ENCODE measurements around the gene PARD6A.

PARD6A gene, protein sequence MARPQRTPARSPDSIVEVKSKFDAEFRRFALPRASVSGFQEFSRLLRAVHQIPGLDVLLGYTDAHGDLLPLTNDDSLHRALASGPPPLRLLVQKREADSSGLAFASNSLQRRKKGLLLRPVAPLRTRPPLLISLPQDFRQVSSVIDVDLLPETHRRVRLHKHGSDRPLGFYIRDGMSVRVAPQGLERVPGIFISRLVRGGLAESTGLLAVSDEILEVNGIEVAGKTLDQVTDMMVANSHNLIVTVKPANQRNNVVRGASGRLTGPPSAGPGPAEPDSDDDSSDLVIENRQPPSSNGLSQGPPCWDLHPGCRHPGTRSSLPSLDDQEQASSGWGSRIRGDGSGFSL

DNA sequence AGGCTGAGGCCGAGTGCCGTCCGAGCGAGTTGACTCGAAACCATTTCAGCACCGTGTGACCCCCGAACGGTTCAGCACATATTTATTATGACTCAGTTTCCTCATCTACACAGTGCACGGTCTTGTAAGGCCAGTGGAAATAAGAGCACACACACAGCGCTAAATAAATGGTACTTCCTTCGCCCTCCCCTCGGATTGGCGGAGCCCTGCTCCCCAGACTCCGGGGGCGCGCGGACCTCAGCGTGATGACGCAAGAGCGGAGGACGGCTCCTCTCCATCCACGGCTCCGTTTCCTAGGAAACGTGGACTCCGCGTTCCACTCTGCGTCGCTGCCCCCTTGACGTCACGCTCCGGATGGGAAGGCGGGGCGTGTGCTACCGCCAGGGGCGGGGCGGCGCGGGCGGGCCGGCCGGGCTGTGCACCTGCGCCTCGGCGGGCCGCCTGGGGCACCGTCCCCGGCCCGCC lies at the start of gene PARD6A:
Gene PARD6A, plus strand, starts transcription at position 397 of the 465 bp plus-strand sequence. CDS start 79 bp downstream, outside the sequence.
- peak; percentile 95 for DNase-seq

DNA sequence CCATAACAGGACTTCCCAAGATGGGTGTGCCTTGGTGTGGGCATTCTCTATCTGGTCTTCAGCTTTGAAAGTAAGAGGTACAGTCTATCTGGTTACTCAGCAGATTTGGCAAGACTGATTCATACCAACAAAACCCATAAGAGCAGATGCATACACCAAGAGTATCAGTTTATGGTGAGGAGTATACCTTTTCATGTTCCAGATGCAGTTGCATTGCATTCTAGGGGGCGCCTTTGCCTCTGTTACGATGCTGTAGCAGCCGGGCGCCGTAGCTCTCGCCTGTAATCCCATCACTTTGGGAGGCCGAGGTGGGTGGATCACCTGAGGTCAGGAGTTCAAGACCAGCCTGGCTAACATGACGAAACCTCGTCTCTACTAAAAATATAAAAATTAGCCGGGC lies 47.0 kb upstream of the PARD6A start:
- no peak for DNase-seq

DNA sequence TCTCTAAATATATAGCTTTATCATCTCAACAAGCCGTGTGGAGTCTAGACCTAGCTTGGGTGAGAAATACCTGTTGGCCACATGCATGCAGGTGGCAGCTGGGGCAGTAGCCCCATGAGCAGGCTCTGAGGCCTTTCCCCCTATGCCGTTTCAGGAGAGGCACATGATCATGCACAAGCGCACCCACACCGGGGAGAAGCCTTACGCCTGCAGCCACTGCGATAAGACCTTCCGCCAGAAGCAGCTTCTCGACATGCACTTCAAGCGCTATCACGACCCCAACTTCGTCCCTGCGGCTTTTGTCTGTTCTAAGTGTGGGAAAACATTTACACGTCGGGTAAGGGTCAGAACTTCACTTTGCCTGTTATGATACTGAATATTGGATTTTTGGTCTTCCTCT lies 32.5 kb upstream of the PARD6A start:
- DNase-seq: no peak

DNA sequence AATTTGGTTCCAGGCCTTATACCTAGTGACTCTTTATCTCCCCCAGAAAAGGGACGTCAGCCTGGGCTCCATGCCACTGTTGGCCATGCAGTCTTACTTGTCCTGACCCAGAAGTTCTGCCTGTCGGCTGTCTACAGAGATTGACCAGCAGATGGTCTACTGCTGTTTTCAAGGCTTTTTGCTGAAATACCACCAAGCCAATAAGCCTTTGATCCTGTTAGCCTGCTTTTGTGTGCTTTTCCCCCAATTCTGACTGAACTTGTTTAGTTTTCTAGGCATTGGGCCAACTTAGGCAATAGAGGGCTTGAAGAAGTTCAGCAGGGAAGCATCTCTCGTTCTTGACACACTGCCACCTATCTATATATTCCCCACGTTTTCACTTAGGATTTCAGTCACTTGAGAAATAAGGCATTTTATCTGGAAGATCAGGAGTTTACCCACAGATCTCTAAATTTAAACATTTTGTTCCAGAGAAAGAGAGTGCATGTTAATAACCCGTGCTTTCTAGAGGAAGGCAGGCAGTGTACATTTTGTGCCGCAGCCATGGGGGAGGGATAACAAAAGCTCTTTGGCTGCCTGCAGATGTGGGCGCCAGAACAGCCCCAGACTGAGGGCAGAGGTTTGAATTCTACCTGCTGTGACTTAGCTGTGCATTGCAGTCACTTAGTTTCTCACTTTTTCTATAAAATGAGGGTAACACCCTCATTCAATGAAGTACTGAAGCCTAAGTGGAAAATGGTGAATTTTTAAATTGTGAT lies 28.2 kb upstream of the PARD6A start:
- no peak for DNase-seq

DNA sequence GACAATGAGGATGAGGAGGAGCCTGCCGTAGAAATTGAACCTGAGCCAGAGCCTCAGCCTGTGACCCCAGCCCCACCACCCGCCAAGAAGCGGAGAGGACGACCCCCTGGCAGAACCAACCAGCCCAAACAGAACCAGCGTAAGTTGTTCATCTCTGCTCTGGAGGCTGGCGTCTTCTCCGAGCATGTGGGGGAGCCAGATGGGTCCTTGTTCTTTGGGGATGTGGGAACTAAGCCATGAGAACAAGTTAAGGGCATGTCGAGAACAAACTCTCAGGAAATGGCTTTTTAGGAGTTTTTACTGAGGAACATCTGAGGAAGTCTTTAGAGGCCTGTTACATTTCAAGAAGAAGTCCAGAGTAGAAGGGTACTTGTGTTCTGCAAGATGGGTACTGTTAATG lies 24.0 kb upstream of the PARD6A start:
- DNase-seq: no peak

DNA sequence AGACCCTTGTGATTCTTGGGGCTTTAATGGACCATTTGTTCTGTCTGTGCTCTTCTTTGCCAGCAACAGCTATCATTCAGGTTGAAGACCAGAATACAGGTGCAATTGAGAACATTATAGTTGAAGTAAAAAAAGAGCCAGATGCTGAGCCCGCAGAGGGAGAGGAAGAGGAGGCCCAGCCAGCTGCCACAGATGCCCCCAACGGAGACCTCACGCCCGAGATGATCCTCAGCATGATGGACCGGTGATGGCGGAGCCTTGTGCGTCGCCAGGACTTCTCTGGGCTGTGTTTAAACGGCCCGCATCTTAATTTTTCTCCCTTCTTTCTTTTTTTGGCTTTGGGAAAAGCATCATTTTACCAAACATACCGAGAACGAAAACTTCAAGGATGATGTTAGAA lies 23.1 kb upstream of the PARD6A start:
- DNase-seq: no peak

DNA sequence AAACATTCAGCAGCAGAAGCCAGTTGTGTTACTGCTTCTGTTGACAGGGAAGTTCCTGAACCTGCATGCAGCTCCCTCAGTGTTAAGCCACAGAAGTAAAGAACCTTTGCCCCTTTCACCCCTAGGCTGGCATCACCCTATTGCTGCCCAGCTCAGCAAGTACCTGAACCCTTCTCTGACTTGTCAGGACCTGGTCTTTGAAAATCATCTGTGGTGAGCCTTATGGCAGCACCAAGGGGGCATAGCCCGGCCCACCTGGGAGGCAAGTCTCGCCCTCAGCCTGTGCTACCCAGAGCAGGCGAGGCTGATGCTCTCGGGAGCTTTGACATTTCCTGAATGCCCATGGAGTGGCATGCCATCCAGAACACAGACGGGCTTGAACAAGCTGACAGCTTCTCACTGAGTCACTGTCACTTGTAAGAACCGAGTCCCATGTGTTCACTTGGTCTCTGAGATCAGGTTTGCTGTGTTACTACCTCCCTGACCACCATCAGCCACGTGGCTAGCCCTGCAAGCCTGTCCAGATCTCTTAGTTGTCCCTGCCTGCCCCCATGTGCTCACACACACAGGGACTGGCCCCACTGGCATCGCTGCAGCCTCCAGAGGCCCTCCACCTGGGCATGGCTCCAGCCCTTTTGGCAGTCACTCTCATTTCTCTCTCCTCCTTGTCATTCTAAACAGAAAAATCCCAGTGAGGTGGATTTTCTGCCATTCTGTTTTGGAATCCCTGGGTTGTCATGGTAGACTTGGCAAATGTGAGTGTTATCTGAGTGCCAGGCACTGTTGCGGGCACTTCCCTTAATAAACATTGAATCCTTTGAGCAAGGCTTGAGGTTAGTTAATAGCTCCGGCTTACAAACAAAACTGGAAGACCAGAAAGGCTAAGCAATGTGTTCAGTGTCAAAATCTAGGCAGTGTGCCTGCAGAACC lies 18.7 kb upstream of the PARD6A start:
- DNase-seq: no peak

DNA sequence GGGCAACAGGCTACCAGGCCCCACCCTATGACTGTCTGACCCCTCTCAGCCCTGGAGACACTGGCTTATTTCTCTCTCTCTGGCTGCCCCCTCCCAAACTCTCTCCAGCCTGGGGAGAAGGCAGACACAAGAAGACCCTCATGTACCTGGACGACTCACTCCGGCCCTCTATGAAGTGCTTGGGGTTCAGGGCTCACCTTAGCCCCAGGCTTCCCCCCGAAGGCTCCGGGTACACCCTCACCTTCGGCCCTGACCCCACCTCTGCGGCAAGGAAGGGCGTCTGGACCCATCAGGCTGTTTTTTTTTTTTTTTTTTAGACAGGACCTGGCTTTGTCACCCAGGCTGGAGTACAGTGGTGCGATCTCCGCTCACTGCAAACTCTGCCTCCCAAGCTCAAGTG lies 16.7 kb upstream of the PARD6A start:
- no peak for DNase-seq

DNA sequence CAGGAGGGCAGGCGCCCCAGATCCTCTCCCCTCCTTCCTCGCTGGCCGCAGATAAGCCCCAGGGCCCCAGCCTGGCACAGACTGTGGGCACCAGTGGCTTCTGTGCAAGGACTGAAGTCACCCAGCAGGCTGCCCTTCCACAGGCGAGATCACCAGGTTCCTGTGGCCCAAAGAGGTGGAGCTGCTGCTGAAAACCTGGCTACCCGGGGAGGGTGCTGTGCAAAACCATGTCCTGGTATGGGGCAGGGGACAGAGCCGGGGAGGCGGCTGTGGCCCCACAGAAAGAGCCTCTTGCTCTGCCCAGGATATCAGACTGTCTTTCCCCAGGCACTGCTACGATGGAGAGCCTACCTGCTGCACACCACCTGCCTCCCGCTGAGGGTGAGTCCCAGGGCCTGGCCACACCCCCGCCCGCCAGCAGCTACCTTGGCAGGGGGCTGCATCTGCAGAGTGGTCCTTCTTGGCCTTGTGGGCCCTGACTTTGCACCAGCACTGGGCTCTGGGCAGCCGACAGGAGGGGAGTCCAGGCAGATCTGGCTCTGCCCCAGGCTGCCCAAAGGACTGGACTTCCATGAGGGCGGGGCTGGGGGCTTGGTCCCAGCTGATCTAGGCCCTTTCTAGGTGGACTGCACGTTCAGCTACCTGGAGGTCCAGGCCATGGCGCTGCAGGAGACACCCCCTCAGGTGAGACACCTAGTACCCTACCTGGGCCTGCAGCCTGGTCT lies 15.2 kb upstream of the PARD6A start:
- DNase-seq: peak; percentile 15

DNA sequence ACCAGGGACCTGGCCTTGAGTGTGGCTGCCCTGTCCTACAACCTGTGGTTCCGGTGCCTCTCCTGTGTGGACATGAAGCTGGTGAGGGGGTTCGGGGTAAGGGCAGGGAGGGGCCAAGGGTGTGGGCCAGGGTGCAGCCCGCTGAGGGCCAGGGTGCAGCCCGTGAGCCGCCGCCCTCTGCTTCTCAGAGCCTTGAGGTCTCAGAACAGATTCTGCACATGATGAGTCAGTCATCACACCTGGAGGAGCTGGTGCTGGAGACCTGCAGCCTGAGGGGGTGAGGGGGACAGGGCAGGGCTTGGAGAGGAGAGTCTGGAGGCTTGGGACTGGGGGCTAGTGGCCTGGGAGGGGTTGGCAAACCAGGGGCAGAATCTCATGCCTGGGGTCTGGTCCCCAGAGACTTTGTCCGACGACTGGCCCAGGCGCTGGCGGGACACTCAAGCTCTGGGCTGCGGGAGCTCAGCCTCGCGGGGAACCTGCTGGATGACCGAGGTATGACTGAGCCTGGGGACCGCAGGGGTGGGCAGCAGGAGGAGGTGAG lies 13.6 kb upstream of the PARD6A start:
- no peak for DNase-seq

DNA sequence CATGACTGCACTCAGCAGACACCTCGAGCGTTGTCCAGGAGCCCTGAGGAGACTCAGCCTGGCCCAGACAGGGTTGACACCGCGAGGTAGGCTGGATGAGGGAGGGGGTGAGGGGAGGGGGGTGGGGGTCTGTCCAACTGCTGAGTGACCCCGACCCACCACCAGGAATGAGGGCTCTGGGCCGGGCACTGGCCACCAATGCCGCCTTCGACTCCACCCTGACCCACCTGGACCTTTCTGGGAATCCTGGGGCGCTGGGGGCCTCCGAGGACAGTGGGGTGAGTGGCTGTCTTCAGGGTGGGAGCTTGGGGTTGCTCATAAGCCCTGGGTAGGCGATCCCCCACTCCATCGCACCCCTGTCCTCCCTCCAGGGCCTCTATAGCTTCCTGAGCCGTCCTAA lies 13.1 kb upstream of the PARD6A start:
- DNase-seq: no peak

DNA sequence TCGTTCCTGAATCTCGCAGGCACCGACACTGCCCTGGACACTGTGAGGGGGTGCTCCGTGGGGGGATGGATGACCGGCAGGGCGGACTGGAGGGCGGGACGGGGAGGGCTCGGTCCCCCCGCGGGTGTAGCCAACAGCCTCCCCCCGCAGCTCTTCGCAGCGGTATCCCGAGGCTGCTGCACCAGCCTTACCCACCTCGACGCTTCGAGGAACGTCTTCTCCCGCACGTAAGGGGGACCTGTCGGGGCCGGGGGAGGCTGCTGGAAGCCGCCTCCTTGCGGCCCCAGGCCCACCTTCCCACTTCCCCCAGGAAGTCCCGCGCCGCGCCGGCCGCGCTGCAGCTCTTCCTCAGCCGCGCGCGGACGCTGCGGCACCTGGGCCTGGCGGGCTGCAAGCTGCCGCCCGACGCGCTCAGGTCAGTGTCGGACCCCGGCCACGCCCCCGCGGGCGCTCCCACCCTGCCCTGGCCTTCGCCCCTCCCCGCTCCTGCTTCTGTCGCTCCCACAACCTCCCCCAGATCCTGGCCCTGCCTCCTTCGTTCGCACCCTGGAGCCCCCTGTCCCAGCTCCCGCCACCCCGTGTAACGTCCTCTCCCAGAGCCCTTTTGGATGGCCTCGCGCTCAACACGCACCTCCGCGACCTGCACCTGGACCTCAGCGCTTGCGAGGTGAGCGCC lies 12.5 kb upstream of the PARD6A start:
- DNase-seq: no peak

DNA sequence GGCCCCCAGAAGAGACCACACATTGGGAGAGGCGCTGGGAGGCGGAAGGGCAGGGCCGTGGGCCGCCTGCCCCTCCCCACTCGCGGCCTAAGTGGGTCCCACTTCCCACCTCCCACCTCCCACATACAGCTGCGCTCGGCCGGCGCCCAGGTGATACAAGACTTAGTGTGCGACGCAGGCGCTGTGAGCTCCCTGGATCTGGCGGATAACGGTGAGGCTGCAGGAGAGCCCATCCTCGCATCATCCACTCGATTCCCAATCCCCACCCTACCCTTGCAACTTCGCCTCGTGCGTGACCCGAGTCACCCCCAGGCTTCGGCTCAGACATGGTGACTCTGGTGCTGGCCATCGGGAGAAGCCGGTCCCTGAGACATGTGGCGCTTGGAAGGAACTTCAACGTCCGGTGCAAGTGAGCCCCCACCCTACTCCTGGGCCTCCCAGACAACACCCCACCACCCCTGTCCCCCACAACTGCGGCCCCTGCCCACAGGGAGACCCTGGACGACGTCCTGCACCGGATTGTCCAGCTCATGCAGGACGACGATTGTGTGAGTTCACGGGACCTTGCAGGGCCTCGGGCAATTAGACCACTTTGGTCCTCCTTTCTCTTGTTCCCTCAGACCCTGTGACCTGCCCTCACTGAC lies 11.9 kb upstream of the PARD6A start:
- no peak for DNase-seq

DNA sequence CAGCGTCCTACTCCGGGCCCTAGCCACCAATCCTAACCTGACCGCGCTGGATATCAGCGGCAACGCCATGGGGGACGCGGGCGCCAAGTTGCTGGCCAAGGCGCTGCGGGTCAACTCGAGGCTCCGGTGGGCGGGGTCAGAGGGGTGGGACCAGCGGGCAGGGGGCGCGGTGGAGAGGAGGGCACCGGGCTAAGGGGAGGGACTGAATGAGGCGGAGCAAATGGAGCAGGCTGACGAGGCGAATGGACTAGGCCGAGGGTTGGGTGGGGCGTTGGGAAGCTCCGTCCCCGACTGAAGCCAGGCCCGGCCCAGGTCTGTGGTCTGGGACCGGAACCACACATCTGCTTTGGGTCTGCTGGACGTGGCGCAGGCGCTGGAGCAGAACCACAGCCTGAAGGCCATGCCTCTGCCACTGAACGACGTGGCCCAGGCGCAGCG lies 11.2 kb upstream of the PARD6A start:
- DNase-seq: no peak

DNA sequence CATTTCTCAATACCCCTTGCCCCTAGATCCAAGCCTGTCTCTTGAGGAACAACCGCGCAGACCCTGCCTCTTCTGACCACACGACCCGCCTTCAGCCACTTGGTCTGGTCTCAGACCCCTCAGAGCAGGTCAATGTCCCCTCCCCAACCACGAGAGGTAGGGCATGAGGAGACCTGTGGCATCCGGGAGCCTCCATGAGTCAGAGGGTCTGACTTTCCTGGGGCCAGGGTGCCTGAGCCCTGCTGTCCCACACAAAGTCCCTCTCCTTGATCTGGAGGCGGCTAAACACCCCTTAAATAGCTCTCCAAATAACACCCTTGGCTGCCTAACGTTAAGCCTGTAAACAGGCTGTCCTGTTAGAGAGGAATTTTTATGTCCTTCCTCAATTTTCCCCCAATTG lies 10.7 kb upstream of the PARD6A start:
- no peak for DNase-seq

DNA sequence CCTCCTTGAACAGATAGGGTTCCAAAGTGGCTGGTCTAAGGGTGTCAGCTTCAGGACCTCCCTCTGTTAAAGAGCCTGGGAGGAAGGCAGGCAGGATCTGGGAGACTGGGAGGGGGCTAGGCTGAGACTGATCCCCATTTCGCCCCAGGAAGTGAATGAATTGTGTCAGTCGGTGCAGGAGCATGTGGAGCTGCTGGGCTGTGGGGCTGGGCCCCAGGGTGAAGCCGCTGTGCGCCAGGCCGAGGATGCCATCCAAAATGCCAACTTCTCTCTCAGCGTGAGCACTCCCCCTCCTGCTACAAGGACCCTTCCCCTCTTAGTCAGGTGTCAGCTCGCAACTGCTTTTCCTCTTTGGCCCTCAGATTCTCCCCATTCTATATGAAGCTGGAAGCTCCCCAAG lies 9.7 kb upstream of the PARD6A start:
- no peak for DNase-seq

DNA sequence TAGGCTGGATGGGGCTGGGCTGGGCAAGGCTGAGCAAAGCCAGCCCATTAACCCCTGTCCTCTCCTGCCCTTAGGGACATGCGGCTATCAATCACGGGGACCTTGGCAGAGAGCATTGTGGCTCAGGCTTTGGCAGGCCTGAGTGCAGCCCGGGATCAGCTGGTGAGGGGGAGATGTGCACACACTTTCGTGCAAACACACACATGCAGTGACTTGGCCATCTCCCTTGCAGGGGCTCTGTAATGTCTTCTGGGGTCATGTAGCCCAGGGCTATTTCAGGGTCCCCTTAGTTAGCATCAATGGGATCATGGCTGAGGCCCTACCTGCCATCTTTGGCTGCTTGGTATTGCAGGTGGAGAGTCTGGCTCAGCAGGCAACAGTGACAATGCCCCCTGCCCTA lies 8.9 kb upstream of the PARD6A start:
- no peak for DNase-seq

DNA sequence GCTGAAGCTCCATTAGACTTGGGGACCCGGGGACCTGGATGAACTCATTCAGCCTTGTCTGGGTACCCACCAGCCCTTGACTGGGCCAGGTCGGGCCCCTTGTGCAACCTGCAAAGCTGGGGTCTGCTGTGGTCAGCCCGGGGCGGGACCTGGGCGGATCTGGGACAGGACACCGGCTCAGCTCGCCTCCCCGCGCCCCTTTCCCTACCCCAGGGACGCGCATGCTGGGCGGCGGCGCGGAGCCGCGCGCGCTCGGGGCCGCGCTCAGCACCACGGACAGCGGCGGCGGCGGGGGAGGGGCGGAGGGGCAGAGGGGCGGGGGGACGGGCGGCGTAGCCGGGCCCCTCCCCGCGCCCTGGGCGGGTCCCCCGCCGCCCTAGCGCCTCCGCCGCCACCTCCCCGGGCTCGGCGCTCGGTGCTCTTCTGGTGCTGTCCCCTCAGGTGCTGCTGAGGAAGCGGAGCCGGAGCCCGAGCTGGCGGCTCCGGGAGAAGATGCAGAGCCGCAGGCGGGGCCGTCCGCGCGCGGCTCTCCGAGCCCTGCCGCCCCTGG lies 8.1 kb upstream of the PARD6A start:
- DNase-seq: no peak

DNA sequence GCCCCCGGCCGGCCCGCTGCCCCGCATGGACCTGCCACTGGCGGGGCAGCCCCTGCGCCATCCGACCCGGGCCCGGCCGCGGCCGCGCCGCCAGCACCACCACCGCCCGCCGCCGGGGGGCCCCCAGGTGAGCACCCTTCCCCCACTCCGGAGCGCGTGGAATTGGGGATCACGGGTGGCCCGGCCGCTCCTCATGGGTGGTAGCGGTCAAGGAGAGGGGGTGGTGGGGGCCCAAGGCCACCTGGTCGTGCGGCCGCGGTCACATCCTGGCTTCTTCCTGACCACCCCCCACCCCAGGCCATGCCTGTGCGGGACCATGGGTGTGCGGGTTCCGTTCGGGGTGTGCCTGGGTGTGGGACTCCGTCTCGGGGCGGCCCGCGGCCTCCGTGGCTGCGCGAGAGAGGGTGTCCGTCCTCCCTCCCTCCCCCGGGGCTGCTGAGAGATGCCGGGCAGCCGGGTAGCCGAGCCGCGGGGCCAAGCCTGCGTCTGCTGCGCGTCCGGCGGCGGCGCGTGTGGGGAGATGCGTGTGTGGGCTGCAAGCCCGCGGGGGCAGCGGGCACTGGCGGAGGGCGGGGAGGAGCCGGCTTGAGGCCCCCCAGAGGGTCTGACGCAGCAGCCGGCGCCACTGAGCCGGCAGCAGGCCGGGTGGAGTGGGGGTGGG lies 7.5 kb upstream of the PARD6A start:
- no peak for DNase-seq

DNA sequence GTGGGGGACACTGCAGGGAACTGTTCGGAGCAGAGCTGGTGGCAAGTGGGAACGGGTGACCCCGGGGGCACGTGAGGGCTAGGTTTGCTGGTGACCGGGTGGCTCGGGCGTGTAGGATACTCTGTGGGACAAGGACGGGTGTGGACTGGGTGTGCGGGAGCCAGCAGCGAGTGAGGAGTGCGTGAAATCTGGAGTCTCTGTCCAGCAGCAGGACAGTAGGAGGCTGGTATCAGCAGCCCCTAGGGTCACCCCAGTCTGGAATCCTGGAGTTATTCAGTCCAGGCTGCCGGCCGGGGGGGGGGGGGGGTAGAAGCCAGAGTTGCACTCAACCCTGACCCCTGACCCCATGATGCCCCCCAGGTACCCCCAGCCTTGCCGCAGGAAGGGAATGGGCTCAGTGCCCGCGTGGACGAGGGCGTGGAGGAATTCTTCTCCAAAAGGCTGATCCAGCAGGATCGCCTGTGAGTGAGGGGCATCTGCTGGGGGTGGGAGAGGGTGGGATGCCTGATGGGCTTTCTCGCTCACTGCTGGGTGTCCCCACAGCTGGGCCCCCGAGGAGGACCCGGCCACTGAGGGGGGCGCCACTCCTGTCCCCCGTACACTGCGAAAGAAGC lies 6.9 kb upstream of the PARD6A start:
- DNase-seq: no peak
